A673 (cell line): ENCODE results near the gene MGLL. TPM values are rescaled to one million over a fixed set of nuclear protein-coding genes. Genes with fewer than 3 reads are reported as not detected.

Experiments used
- BruUV-seq: library from RNA; stranded (reverse); fragments of 400-500 nt; replicated peaks from 2 replicates; lab custom pipeline; 2021; lab: Mats Ljungman, UMichigan
- CTCF ChIA-PET: fragments of 300-600 bp; sonication (Branson Sonifier 250); formaldehyde crosslinking; loops from one replicate; lab custom pipeline; 2022; ENCODE audit warnings: antibody characterized with exemption; lab: Charles Lee
- POLR2A ChIA-PET: fragments of 300-600 bp; sonication (Branson Sonifier 250); formaldehyde crosslinking; loops from one replicate; lab custom pipeline; 2022; ENCODE audit warnings: antibody characterized with exemption; ENCODE audit not compliant: low non-redundant PET; lab: Charles Lee
- DNase-seq: peaks from one replicate; pipeline ENCODE4 v3.0.0-alpha.2; 2015; ENCODE audit warnings: low spot score
- H3K27ac ChIP-seq: fragments of 200-600 bp; sonication (generic); 2 replicates; pipeline ENCODE4 v1.5.1; 2016; ENCODE audit warnings: mixed run types, low read depth, mild to moderate bottlenecking, mixed read lengths, antibody characterized with exemption, low read length; ENCODE audit not compliant: poor library complexity, severe bottlenecking
- H3K27me3 ChIP-seq: fragments of 200-600 bp; sonication (generic); replicated peaks from 2 replicates; pipeline ENCODE4 v1.6.1; 2017; ENCODE audit warnings: mixed run types, low read depth, mild to moderate bottlenecking, mixed read lengths, antibody characterized with exemption, low read length; ENCODE audit not compliant: insufficient read depth, poor library complexity
- H3K36me3 ChIP-seq: fragments of 200-600 bp; sonication (generic); 2 replicates; pipeline ENCODE4 v1.6.1; 2016; ENCODE audit warnings: mixed run types, mild to moderate bottlenecking, mixed read lengths, antibody characterized with exemption, low read length; ENCODE audit not compliant: insufficient read depth, poor library complexity, severe bottlenecking
- H3K4me1 ChIP-seq: fragments of 200-600 bp; sonication (generic); 2 replicates; pipeline ENCODE4 v1.6.1; 2017; ENCODE audit warnings: mixed run types, mild to moderate bottlenecking, mixed read lengths, antibody characterized with exemption, low read length; ENCODE audit not compliant: insufficient read depth, poor library complexity, severe bottlenecking
- H3K4me3 ChIP-seq: fragments of 200-600 bp; sonication (generic); 2 replicates; pipeline ENCODE4 v1.5.1; 2016; ENCODE audit warnings: low read depth, mixed run types, mild to moderate bottlenecking, mixed read lengths, low read length; ENCODE audit not compliant: poor library complexity, severe bottlenecking
- H3K9me3 ChIP-seq: fragments of 200-600 bp; sonication (generic); 2 replicates; pipeline ENCODE4 v1.6.1; 2016; ENCODE audit warnings: mixed run types, low read depth, mild to moderate bottlenecking, mixed read lengths, antibody characterized with exemption, low read length; ENCODE audit not compliant: poor library complexity, severe bottlenecking
- EZH2 ChIP-seq: fragments of 200-600 bp; sonication (generic); IDR thresholded peaks from 2 replicates; pipeline ENCODE4 v1.6.1; 2017; ENCODE audit warnings: borderline replicate concordance, low read depth, mild to moderate bottlenecking, mixed read lengths, antibody characterized with exemption, low read length; ENCODE audit not compliant: poor library complexity, severe bottlenecking
- intact Hi-C: fragments of 100-400 bp; cut with micrococcal nuclease; formaldehyde crosslinking; loops from one replicate; pipeline ENCODE4 v1.10.0; 2022; ENCODE audit not compliant: unreplicated experiment
- total RNA-seq: library from RNA; stranded (reverse); gene quantifications from 2 replicates; pipeline ENCODE4 v1.2.3, GENCODE V29; 2021
- TF ChIP-seq, protein P1 (sequence below): fragments of 300-800, 200-600 bp; sonication (generic); conservative IDR thresholded peaks from 2 replicates; pipeline ENCODE4 v1.5.1; 2017; ENCODE audit warnings: low read depth, mild to moderate bottlenecking, antibody characterized with exemption, low read length, moderate library complexity, mixed read lengths

The MGLL gene
- total RNA-seq, 1 experiment from 2014 or later = 0.39 TPM

DNA sequence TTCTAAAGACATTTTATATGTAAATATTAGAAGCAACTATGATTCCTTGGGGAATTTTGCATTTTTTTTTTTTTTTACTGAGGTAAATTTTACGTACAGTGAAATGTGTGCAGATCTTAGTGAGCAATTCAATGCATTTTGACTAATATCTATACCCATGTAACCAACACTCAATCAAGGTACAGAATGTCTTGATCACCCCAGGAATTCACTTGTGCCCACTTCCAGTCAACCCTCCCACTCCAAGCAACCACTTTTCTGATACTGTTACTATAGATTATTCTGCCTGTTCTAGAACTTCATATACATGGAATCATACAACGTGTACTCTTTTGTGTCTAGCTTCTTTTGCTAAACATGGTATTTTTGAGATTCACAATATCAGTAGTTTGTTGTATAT, 45.1 kb upstream of the MGLL start:
- CTCF ChIA-PET = no interaction called here
- intact Hi-C loops = no loop called here
- no peaks in the 10 kb centered on the region for H3K9me3 ChIP-seq
- peaks cover 30% of the 10 kb centered on the region for H3K27me3 ChIP-seq
- no TSS peak for BruUV-seq
- H3K4me3 ChIP-seq = no peak overlapping the region
- no peaks in the 10 kb centered on the region for H3K36me3 ChIP-seq
- no peak overlapping the region for H3K27ac ChIP-seq
- TF ChIP-seq, protein P1, sequence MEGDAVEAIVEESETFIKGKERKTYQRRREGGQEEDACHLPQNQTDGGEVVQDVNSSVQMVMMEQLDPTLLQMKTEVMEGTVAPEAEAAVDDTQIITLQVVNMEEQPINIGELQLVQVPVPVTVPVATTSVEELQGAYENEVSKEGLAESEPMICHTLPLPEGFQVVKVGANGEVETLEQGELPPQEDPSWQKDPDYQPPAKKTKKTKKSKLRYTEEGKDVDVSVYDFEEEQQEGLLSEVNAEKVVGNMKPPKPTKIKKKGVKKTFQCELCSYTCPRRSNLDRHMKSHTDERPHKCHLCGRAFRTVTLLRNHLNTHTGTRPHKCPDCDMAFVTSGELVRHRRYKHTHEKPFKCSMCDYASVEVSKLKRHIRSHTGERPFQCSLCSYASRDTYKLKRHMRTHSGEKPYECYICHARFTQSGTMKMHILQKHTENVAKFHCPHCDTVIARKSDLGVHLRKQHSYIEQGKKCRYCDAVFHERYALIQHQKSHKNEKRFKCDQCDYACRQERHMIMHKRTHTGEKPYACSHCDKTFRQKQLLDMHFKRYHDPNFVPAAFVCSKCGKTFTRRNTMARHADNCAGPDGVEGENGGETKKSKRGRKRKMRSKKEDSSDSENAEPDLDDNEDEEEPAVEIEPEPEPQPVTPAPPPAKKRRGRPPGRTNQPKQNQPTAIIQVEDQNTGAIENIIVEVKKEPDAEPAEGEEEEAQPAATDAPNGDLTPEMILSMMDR = no peak
- TF ChIP-seq EZH2 = no peak
- H3K4me1 ChIP-seq = no peaks in the 10 kb centered on the region
- POLR2A ChIA-PET = no interaction called here
- DNase-seq = no peak

DNA sequence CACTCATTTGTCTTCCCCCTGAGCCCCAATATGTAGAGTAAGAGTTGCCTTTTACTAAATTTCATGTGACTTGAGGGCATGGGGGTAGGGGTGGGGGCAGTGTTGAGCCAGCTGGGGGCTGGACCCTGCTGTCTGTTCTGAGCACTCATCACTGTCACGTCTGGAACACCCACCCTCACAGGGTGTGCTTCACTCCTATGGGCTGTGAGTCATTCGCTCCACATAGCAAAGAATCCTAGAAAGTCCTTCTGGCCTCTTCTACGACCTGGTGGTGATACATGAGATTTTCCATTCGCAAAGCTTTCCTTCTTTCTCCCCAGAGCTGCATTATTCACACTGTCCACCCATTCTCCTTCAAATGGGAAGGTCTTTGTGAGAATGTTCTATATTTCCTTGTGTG, 43.6 kb upstream of the MGLL start:
- no peaks in the 10 kb centered on the region for H3K4me1 ChIP-seq
- no TSS peak for BruUV-seq
- H3K27me3 ChIP-seq = peaks cover 43% of the 10 kb centered on the region
- intact Hi-C loops = no loop called here
- H3K27ac ChIP-seq = no peak overlapping the region
- ChIA-PET POLR2A (no interaction called here), CTCF (no interaction called here)
- DNase-seq = no peak
- no peak overlapping the region for H3K4me3 ChIP-seq
- H3K36me3 ChIP-seq = no peaks in the 10 kb centered on the region
- no peaks in the 10 kb centered on the region for H3K9me3 ChIP-seq
- no peak for TF ChIP-seq EZH2
- TF ChIP-seq, protein P1 = no peak

DNA sequence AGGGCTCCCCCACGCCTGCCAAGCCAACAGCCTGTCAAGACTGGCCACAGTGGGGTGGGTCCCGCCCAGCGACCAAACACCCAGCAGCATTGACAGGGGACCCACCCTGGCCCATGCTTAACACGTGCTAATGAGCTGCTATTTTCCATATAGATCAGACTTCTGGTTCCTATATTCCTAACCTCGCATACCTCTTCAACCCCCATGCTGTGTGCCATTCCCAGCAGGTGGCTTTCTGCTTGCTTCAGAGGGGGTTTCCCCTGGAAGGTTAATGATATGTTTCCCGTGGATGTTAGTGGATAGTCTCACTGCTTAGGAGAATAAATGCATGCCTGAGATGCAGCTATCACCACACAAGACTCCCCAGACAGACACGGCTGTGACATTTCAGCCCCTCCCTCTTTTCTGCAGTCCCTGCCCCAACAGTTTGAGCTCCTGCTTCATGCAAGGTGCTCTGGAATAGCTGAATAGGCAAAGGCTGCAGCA, 37.9 kb upstream of the MGLL start:
- ChIA-PET POLR2A (no interaction called here), CTCF (no interaction called here)
- Histone ChIP-seq H3K9me3 (no peaks in the 10 kb centered on the region), H3K4me1 (peaks cover 11% of the 10 kb centered on the region), H3K27ac (no peak overlapping the region), H3K4me3 (no peak overlapping the region), H3K36me3 (no peaks in the 10 kb centered on the region), H3K27me3 (peaks cover 18% of the 10 kb centered on the region)
- intact Hi-C loops = no loop called here
- no TSS peak for BruUV-seq
- DNase-seq = no peak
- TF ChIP-seq, protein P1 = no peak
- TF ChIP-seq EZH2 = no peak
